GM10248 (cell line): ENCODE results near the gene NTM.

ENCODE experiments used
- CTCF ChIA-PET: fragments of 300-600 bp; sonication (Branson Sonifier 250); formaldehyde crosslinking; extraction: SDS; loops from one replicate; lab custom pipeline; 2021; ENCODE audit warnings: antibody characterized with exemption; lab: Yijun Ruan, JAX
- POLR2A ChIA-PET: fragments of 350-650 bp; sonication (Branson Sonifier 250); formaldehyde crosslinking; extraction: SDS; loops from one replicate; lab custom pipeline; 2020; ENCODE audit warnings: antibody characterized with exemption; lab: Yijun Ruan, JAX
- DNase-seq: peaks from one replicate; pipeline ENCODE4 v3.0.0; 2012; ENCODE audit errors: extremely low spot score
- CTCF ChIP-seq: IDR thresholded peaks from 2 replicates; pipeline ENCODE4 v1.5.1; 2012; ENCODE audit warnings: mild to moderate bottlenecking, low read depth; ENCODE audit errors: extremely low read depth, missing control alignments, control extremely low read depth

NTM gene

DNA sequence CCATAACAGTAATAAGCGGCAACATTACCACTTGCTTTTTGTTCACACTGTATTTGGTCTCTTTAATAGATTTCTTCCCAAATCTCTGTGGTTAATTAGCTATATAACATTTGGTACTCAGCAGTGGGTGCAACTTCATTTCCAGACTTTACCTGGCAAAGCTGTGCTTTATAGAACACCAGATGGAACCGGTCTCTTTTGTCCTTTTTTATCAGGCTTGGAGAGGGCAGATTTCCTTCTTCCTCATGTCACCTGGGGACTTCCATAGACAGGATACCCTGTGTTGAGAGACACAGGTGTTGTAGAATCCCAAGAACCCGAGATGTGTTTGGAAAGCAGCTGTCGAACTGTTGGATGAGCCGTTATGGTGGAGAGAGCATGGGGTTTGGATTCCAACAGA lies 393.7 kb downstream of the NTM start:
- CTCF ChIA-PET, result interaction anchor here (0.7 to 2.1 kb wide), 2 partner anchors 17 to 70 kb away, joined by 3 to 12 read pairs; no protein-coding TSS in a partner anchor
- TF ChIP-seq CTCF, result no peak
- DNase-seq, result no peak
- POLR2A ChIA-PET, result no interaction called here

DNA sequence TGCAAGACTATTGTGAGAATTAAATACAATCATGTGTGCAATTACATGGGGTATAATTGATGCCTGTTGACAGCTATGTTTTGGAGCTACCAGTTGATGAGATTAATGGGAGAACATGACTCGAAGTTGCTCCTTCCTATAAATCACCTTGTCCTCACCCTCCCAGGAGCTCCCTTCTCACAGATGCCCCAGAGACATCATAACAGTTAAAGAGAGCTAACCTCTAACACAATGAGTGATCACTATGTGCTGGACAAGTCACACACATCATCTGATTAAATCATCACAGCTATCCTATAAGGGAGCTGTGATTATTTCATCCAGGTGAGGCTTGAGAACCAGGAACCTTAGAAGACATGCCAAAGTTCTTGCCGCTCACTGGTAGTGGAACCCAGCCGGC lies 394.2 kb downstream of the NTM start:
- no peak for TF ChIP-seq CTCF
- DNase-seq, result no peak
- POLR2A ChIA-PET, result no interaction called here
- CTCF ChIA-PET, result interaction anchor here (0.7 to 2.1 kb wide), 2 partner anchors 17 to 71 kb away, joined by 3 to 12 read pairs; no protein-coding TSS in a partner anchor

DNA sequence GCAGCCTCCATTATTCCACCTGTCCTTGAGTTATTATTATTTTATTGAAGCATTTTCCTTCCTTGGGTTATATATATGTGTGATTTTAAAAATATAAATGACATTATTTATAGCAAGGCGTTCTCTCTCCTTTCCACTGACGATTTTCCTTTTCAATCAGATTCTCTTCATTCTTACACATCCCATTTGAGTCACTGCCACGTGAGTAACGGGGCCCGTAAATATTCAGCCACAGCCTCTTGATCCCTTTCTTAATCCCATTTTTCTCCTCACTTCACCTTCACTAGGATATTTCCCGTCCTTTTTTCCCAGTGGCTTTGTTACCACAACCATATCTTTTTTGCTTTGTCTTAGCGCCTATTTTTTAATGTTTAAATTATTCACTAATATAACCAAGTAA lies 396.2 kb downstream of the NTM start:
- POLR2A ChIA-PET, result no interaction called here

DNA sequence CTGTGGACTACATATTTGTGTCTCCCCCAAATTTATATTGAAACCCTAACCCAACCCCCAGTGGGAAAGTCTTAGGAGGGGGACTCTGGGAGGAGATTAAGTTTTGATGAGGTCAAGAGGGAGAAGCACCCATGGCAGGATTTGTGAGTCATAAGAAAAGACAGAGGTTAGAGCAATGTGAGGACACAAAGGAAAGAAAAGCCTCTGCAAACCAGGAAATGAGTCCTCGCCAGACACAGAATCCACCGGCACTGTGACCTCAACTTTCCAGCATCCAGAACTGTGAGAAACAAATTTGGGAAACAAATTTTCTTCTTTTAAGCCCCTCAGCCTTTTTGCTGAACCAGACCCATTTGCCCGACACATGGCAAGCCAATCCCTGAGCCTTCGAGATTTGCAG lies 397.0 kb downstream of the NTM start:
- POLR2A ChIA-PET, result no interaction called here
- no peak for TF ChIP-seq CTCF
- CTCF ChIA-PET, result interaction anchor here (1.1 kb wide), 1 partner anchor 8 kb away, joined by 3 read pairs; no protein-coding TSS in a partner anchor
- no peak for DNase-seq

More for the DNA sequence above, 396.2 kb downstream of the NTM start:
- CTCF ChIA-PET, result no interaction called here
- TF ChIP-seq CTCF, result no peak
- DNase-seq, result no peak

- ChIA-PET POLR2A (no interaction called here), CTCF (interaction anchor here (1.2 to 2.7 kb wide), 3 partner anchors 10 to 22 kb away, joined by 3 to 11 read pairs (median 7); no protein-coding TSS in a partner anchor)
- no peak for DNase-seq
- TF ChIP-seq CTCF, result no peak
Measured at GRCh38 chr11:131770801-131771200, 400.4 kb downstream of the NTM start.

DNA sequence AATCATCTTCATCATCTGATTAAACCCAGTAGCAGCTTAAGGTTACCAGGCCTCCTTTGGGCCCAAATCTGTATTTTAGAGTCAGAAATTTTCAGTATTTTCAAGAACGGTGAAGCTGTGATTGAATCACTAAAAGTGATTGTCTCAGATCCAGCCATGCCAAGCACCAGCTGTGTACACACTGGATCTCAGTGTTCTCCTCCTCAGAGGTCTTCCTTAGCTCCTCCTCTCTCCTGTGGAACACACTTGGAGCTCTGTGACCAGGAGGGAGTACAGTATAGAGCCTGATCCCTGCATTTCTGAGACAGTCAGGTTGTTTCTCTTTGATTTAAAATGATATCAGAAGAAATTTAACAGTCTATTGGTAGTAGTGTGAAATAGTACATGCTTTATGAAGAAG lies 401.1 kb downstream of the NTM start:
- ChIA-PET POLR2A (no interaction called here), CTCF (interaction anchor here (1.2 to 2.7 kb wide), 2 partner anchors 9 to 23 kb away, joined by 3 to 11 read pairs; no protein-coding TSS in a partner anchor)
- TF ChIP-seq CTCF, result no peak
- DNase-seq, result no peak
